Activated T-helper 9 cell treated with anti-CD3 and anti-CD28 coated beads, Interleukin-2, amount 50 U/mL, for 16 hours (primary cell): ENCODE results near the gene SDK1.

Experiments
- DNase-seq: peaks from one replicate; pipeline ENCODE4 v3.0.0-alpha.2; 2020; ENCODE audit warnings: low read depth

The SDK1 gene

GRCh38 chr7:3283130-3283704 is 17.8 kb upstream of the SDK1 start:
- DNase-seq = no peak

DNA sequence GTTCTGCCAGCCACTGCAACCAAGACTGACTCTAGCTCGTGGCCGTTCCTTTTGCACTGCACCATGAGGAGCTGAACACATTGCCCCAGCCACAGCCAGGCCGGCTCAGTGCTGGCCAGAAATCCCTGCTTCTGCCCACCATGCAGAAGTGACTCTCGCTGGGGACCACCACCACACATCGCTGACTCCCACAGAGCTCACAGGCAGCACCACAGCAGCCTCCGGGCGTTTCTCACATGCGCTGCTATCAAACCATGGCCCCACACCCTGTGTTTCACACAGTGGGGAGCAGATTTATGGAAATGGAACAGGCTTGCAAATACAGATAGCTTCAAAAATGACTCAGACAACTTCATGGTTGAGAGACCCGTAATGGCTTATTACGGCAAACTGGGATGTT is 15.4 kb upstream of the SDK1 start:
- DNase-seq = no peak

DNA sequence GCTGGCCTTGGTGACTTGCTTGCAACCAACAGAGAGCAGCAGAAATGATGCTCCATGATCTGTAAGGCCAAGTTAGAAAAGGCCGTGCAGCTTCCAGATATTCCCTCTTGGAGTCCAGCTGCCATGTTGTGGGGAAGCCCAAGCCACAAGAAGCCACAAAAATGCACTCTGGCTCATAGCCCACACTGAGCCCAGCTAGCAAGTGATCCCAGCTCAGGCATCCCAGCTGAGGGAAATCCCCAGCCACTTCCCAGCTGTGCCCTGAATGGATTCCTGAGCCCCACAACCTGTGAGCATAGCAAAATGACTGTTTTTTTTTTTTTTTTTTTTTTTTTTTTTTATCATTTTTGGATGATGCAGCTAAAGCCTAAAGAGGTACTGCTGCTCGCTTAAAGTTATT is 11.1 kb upstream of the SDK1 start:
- no peak for DNase-seq

- DNase-seq = no peak
Measured at GRCh38 chr7:3292694-3293093, 8.4 kb upstream of the SDK1 start.

DNA sequence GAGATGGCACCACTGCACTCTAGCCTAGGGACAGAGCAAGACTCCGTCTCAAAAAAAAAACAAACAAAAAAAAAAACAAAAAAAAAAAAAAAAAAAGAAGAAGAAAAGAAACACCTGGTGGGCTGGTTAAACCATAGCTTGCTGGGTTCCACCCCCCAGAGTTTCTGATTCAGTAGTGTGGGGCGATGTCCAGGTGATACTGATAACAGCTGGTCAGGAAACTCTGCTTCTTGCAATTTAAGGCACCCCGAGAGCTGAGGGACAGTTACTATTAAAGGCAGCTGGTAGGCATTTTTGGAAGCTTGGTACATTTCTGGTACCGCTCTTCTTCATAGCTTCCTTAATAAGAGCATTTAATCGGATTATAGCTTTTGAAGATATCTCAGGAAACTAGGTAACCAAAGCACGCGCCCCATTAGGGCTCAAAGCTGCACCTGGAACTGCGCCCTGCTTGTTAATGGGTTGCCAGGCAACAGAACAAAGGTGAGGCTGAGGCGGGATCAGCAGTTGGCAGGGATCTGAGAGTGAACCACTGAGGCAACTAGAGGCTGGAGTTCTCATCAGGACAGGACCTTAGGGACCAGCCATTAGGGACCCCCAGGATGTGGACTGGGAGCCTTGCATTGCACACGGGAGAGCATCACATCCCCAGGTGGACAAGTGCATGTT is 6.5 kb upstream of the SDK1 start:
- DNase-seq = no peak

DNA sequence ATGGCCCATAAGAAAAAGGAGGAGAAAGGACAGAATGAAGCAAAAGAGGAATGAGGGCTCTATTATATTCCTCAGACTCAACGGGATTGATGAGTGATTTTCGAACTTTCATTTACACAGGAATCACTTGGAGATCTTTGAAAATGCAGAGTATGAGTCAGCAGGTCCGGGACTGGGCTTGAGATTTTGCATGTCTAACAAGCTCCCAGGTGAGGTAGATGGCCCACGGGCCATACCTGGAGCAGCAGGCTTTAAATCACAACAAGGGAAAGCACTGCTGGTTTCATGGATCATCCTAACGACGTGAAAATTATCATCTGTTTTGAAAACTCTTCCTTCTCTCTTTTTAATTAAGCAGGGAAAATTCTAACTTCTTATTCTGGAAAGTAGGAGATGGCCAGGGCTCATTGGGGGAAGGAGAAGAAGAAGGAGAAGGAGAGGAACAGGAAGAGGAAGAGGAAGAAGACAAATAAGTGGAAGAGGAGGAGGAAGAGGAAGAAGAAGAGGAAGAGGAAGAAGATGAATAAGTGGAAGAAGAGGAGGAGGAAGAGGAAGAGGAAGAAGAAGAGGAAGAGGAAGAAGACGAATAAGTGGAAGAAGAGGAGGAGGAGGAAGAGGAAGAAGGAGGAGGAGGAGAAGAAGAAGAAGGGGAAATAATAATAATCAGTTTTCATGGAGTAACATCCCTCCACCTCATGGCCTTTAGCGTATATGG is 3.8 kb upstream of the SDK1 start:
- no peak for DNase-seq

- no peak for DNase-seq
Measured at GRCh38 chr7:3300221-3300650, 816 bp upstream of the SDK1 start.

GRCh38 chr7:3301449-3301731 is 338 bp downstream of the SDK1 start:
- no peak for DNase-seq

DNA sequence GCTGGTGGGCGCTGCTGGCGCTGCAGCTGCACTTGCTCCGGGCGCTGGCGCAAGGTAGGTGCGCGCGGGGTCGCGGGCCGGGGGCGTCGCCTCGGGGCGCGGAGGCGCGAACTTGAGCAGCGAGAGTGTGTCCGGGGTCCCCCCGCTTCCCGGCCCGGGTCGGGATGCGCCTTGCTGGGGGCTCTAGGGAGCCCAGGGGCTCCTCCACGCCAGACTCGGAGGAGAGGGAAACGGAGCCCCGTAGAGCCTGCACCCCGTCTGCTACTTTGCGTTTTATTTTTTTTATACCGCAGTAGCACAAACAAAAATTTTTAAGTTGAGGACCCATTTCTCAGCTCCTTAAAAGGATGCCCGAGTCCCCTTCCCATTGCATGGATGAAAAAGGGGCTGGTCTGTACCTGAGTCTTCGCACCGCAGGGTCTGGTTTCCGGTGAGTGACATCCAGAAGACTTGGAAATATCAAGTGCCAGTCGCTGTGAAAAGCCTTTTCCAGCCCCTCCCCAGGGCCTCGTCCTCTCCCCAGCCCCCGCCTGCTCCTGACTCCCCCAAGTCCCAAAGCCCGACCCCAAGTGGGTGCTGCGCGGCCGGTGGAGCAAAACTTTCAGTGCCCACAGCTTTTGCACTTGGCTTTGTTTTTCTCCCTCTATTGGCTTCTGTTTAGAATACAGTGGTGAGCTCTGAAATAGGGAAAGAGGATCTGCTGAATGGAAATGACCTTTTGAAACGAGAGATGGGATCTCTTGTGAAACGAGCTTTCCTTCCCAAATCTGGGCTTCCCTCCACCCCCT is 973 bp downstream of the SDK1 start:
- DNase-seq = no peak

DNA sequence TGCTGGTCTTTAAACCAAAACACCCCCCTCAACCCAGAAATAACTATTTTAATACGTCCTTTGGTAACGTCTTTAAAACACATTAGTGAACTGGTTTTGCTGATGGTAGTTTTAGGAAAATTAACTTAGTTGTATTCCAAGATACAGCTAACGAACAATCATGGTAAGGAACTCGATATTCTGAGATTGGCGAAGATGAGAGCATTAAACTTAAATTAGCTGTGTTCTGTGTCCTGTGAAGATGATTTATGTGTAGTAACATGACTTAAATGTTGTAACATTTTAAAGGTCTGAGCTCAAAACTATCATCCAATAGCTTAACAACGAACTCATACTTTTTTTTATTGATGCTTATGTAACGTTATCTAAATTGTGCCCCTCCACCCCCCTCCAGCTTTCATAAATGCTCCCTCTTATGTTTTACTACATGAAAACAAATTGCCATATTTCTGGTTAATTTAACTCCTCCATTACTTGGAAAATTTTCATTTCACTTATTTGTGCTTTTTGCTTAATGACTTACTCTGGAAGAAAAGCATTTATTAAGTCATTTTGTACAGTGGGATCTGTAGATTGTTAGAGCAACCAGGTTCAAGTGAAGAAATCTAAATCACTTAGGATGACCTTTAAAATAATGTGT is 1.7 kb downstream of the SDK1 start:
- DNase-seq = no peak

- DNase-seq = no peak
Measured at GRCh38 chr7:3304131-3304530, 3.1 kb downstream of the SDK1 start.

DNA sequence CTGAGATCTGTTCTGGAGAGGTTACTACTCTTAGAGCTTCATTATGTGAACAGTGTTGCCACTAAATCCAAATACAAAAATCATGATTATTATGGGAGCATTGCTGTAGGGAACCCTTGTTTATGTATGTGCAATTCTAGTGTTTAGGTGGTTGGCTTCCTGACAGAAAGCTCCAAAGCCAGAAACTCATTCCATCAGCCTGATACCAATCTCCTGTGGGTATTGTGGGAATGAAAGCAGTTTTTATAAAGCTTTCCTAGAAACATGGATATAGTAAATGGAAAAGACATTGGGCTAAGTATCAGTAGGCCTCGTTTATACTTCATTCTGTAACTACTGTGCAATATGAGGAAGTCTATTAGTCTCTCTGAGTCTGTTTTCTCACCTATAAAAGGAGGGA is 6.4 kb downstream of the SDK1 start:
- no peak for DNase-seq

- no peak for DNase-seq
Measured at GRCh38 chr7:3309140-3309539, 8.1 kb downstream of the SDK1 start.

DNA sequence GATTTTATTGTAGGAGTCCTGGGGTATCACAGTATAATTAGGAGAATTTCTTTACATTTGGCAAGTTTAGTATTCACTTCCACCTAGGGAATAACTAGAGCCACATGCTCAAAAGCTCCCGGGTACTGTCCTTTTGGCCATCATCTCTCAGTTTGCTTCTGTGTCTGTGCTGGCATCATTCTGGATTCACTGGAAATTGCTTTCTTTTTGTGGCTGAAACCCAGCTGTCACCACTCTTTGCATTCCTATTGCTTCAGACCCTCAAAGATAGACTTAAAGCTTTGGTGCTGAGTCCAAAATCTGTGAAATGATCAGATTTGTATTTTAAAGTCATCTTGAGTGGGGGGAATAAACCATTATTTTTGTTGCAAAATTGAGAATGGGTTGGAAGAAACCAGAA is 8.9 kb downstream of the SDK1 start:
- no peak for DNase-seq

GRCh38 chr7:3310884-3311283 is 9.8 kb downstream of the SDK1 start:
- no peak for DNase-seq

DNA sequence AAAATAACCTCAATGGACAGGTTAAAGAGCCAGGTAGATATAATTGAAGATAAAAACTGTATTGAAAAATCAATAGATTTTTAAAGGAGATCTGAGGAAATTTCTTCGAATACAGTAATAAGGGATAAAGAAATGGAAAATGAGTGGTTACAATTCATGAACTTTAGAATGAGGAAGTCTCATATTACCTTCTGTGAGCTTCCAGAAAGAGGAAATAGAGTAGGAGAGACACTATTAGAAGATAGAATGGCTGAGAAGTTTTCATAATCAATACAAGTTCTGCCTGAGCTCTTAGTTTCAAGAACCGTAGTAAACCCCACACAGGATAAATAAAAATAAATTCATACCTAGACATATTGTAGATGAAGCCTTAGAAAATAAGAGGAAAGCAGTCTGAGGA is 11.5 kb downstream of the SDK1 start:
- no peak for DNase-seq

- DNase-seq = no peak
Measured at GRCh38 chr7:3318874-3319273, 17.8 kb downstream of the SDK1 start.

DNA sequence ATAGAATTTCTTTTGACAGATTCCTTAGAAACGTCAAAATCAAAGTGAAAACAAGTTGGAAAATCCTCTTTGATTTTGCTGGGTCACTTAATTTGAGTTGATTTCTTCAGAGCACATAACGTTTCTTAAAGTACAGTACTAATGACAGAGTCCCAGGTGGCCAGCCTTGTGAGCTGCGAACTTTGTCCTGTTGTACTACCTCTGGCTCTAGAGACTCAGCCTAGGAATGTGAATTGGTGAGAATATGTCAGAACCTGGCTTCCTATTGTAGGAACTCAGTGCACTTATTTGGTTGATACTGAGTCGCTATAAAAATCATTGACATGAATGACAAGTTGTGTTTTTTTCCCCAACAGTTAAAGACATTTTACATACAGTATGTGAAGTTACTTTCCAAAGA is 20.2 kb downstream of the SDK1 start:
- no peak for DNase-seq

DNA sequence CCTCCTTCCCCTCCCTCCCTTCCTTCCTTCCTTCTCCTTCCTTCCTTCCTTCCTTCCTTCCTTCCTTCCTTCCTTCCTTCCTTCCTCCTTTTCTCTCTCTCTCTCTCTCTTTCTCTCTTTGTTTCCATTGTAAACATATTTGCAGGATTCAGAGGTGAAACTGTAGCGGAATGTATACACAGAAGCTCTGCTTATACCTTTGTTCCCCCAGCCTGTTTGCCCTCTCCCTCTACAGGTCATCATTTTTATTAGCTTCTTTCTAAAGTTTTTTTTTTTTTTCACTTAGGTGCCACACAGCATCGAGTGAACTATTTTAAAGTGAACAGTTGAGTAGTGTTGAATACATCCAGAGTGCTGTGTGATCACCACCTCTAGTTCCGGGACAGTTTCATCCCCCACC is 20.7 kb downstream of the SDK1 start:
- no peak for DNase-seq

DNA sequence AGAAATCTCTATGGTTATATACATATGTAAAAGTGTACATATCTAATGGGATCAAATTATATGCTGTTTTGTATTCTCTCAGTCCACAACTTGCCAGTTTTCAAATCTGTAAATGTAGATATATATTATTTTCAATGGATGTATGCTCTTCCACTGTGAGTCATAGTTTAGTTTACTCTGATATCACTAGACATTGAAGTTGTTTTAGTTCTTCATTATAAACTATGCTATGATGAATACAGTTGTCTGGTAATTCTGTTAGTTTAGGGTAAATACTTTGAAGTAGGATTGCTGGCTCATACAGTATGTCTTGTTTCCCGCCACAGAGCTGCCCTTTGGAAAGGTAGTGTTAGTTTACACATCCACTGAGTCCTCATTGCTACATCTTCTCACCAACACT is 25.2 kb downstream of the SDK1 start:
- DNase-seq = no peak

GRCh38 chr7:3327099-3327498 is 26.0 kb downstream of the SDK1 start:
- DNase-seq = no peak

GRCh38 chr7:3327655-3328054 is 26.6 kb downstream of the SDK1 start:
- DNase-seq = no peak

GRCh38 chr7:3332308-3332707 is 31.3 kb downstream of the SDK1 start:
- DNase-seq = no peak
